GM18909 (cell line): Measurements from ENCODE around the gene PRIMA1.
"Not testable (repeated sequence)": the region's sequence is repeated elsewhere in the genome, so short reads cannot be mapped to it uniquely, and the experiment has no call there.

Experiments used
- ATAC-seq: cut with Tn5 transposase; IDR thresholded peaks from one replicate; pipeline ENCODE4 v1.9.1; 2021; ENCODE audit warnings: mild to moderate bottlenecking; ENCODE audit not compliant: unreplicated experiment, poor library complexity

Gene PRIMA1, protein sequence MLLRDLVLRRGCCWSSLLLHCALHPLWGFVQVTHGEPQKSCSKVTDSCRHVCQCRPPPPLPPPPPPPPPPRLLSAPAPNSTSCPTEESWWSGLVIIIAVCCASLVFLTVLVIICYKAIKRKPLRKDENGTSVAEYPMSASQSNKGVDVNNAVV

DNA sequence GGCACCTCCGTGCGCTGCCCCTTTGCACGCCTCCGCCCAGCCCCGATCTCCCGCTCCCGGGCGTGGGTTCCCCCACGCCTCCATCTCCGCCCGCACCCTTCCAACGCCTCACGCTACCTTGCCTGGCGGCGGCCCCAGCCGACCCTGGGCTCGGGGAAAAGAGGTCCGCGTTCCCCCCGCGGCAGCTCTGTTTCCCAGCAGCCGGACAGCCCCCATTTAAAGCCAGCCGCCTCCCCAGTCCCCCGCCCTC lies at the start of gene PRIMA1:
TSS of gene PRIMA1 (minus strand) at position 193 of the 250 bp plus-strand sequence. CDS start 767 bp downstream, outside the sequence.
- no peak for ATAC-seq

DNA sequence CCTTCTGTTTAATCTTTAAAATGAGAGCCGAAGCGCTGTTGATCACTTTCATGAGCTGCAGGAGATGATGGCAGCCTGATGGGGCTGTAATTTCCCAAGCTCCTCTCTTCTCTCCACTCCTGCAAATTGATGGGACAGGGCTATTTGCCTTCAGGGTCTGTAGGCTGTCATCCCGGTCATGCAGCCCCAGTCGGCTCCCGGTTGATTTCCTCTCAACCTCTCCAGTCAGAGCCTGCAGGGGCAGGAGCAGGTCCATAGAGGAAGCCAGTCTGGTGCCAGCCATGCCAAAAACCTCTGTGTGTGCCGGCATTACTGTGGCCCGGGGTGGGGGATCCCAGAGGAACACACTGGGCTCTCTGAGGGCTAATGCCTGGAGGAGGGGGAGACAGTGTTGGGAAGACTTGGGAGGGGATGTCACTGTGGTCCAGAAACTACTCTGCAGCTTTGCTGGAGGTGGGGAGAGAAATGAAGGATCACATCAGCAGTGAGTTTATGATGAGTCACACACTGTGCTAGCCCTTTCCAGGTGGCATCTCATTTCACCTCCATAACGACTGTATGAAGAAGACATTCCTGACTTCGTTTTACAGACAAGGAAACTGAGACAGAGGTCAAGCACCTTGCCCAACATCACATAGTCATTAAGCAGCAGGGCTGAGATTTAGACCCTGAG lies 46.5 kb upstream of the PRIMA1 start:
- no peak for ATAC-seq

DNA sequence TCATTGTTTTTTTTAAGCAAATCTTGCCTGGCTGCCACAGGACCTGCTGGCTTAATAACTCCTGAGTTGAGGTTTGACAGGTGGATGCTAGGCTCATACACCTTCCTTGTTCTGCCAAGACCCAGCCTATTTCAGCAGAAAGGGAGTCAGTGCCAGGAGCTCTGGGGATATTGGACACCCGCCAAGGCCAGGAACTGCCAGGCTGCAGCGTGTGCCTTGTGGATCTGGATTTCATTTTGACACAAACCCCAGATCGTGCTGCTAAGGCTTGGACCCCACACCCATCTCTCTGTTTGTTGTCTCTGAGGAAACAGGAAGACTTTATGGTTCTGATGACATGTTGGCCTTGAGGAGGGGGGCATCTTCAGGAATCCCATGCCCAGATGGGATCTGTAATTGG lies 44.4 kb upstream of the PRIMA1 start:
- no peak for ATAC-seq

DNA sequence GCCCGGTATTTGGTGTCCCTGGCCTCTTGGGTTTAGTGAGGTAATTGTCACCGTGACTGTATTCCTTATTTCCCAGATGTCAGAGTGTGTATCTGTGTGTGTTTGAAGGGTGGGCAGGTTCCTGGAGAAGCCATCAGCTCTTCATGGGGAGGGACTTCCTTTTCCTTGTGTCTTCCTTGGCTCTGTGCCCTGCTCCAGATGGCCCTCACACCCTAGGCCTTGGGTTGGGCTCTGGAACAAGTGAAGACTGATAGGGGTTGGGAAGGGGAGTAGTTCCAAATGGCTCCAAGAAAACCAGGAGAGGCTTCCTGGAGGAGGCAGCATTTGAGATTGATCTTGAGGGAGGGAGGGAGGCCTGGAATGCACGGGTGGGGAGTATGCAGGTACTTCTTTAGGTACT lies 43.8 kb upstream of the PRIMA1 start:
- ATAC-seq, result no peak

DNA sequence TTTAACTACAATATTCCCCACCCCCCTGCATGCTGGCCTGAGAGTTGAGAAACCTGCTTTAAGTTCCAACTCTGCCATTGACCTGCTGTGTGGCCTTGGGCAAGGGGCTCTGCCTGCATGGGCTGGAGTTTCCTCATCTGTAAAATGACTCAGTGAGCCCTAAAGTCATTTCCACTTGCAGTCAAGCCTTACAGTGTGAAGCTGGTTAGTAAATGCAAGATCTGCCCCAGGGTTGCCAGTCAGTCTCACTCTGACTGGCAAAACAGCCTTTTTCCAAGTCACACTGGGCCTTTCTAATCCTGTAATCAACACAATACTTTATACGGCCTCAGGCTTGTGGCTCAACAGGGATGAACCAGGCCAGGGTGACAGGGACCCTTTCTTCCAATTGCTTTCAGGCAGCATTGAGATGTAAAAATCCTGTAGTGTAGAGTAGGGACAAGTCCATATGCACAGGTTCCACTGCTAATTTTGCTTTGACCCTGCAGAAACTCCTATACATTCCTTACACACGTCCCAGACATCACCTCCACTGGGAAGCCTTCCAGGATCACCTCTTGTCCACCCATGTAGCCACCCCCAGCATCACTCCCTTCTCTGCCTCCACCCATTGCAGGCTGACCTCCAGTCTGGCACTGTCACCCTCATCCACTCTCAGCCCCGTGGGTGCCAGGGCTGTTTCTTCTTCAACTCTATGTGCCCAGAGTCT lies 42.6 kb upstream of the PRIMA1 start:
- ATAC-seq, result no peak

DNA sequence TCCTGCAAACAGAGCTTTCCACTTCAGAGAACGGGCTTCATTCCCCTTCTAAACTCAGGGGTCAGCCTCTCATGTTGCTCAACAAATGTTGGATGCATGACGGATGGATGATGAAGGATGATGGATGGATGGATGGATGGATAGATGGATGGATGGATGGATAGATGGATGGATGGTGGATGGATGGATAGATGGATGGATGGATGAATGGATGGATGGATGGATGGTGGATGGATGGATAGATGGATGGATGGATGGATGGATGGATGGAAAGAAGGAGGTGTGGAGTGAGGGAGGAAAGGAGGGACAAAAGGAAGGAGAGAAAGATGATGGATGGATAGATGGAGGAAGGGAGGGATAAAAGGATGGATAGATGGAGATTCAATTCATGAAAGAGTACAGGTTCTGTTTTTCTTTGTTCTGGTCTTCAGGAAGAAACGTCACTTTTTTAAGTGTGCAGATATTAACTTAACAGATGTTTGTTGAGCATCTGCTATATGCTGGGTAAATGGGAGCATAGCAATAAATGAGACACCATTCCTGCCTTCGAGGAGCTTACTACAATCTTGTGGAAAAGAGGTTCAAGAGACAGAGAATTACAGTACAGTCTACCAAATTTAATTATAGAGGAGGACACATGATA lies 41.7 kb upstream of the PRIMA1 start:
- ATAC-seq, result no peak

DNA sequence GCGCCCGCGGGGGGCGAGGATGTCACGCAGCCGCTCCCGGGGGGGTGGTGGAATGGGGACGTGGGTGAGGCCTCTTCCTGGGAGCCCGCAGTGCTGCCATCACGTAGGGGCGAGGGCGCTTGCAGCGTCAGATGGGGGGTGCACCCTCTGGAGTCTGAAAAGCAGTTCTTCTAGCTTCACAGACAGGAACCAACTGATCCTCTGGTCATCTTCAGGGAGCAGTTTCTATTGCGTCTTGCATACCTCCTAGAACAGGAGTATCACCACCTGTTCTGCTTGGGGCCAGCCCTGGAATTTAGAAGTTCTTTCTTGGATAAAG lies 36.9 kb upstream of the PRIMA1 start:
- no peak for ATAC-seq

DNA sequence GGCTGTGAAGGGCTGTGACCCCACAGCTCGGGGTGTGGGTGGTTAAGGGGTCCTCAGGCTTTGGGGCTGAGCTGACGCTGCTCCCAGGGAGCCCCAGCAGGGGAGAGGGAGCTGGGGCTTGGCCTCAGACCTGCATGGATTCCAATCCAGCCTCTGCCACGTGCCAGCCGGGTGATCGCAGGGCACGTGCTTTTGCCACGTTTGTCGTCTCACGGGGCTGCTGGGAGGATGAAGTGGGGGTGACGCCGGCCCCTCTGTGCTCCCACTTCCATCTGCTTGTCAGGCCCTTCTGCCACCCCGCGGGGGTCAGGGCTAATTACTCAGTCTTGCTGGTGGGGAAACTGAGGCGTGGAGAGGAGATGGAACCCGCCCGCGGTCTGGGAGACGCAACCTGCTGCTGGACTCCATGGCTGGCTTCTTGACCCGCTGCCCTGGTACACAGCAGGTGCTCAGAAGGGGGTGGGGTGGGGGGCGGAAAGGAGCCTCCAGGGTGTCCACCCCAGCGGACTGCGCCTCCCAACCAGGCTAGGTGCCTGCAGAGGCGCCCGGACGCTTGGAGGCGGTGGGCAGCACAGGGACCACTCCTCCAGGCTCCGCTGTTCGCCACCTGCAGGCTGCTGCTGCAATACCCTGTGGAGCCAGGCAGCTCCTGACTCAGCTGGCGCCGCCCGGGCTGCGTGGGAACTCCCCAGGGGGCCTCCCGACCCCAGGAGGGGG lies 36.4 kb upstream of the PRIMA1 start:
- no peak for ATAC-seq

DNA sequence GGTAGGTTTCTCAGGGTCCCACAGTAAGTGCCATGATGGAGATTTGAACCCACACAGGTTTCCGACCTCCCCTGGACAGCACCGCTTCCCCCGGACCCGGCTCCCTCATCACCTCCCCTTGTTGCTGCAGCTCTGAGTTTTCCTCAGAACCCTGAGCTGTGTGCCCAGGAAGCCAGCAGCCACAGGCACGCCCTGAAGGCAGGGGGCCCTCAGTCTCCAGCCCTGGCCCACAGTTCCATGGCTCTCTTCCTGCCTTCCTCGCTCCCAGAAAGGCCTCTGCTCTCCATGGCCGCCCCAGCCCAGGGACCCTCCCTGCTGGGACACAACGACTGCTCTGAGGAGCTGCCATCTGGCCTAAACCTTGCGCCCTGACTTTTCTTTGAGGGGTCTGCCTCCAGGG lies 35.8 kb upstream of the PRIMA1 start:
- no peak for ATAC-seq

DNA sequence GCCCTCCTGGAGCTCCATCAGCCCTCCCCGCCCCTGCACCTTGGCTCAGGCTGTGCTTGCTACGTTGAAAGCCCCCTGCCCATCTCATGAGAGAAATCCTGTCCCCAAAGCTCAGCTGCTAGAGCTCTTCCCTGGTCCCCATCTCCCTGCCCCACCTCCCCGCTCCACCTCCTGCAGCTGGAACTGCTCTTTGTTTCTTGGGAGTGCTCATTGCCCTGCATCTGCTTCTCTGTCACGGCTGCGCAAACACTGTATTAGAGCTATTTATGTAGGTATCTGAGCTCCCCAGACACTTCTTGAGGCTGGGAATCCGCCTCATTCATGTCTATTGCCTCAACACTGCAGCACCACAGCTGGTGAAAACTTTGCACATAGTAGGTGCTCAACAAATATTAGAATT lies 32.8 kb upstream of the PRIMA1 start:
- no peak for ATAC-seq

DNA sequence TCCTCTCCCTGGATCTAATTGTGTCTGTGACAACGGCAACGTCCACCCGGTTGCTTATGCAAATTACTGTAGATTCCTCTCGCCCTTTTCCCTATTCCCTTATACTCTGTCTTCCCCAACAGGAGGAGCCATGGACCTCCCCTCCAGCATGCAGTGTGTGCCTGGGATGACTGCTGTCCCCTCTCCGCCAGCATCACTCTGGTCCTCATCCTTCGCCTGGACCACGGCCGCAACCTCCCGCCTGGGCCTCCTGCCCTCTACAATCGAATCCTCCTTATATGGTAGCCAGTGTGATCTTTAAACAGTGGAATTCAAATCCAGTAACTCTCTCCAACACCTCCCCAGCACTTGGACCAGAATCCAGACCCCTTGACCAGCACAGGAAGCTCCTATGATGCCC lies 30.6 kb upstream of the PRIMA1 start:
- ATAC-seq, result no peak

DNA sequence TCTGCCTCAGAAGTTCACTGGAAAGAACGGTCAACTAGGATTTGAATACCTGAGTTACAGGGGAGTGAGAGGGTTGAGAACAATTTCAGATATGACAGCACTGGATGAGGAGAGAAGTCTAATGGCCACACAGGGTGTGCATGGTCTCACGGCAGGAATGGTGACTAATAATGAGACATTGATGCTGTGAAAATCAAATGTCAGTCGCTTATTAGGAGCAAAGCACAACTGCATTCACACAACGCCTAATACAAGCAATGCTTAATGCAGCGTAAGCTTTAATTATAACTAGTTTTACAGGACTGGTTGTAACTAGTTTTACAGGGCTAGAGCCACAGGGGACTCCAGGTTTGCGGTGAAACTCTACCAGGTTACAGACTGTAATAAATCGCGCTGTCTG lies 23.4 kb upstream of the PRIMA1 start:
- ATAC-seq, result no peak

DNA sequence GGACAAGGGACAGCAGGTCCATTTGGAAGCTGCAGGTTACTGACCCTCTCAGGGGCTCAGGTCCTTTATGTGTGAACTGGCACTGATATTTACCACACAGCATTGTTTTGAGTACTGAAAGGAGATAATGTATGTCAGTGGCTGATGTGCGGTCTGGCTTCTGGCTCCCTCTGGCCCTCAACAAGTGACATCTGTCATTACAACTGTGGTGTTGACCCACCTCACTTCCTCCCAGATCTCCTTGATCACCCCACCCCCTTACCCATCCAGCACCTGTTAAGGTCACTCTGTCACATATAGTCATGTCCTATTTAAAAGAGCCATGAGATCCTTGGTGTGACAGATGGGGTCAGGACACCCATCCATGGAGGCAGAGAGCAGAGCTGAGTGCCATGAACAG lies 22.7 kb upstream of the PRIMA1 start:
- no peak for ATAC-seq

DNA sequence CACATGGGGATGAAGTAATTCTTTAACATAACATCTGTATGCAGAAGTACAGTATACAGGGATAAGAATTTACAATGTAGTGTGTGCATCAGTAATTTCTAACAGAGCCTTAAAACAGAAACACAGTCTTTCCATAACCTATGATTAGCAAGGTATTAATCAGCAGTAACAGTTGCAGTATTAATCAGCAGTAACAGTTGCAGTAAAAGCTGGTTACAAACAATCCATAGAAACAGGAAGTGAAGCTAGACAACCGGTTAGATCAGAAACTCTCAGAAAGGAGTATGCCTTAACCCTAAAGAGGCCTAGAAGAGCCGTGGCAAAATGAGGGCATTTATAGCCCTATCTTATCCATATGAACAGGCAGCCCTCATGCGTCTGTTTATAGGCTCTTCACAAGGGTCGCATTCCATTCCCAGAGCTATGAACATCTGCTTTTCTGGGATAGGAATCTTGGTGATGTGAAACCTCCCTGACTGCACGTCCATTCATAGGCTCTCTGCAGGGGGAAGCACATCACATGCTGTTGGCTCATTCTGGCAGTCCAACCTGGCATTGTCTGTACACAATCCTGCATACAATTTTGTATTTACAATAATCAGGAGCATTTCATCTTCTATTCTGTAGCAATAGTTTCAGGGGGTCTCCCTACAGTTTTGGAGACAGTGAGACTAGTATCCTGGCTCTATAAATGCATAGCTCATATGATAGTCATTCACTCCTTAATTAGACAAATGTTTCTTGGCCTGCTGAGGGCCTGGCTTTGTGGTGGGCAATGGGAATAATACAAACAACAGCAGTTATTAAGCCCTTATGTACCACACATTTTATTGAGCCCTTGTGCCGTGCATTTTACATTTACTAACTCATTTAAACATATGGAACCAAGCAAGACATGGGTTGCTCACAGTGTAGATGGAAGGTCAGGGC lies 21.5 kb upstream of the PRIMA1 start:
- not testable (repeated sequence) for ATAC-seq

DNA sequence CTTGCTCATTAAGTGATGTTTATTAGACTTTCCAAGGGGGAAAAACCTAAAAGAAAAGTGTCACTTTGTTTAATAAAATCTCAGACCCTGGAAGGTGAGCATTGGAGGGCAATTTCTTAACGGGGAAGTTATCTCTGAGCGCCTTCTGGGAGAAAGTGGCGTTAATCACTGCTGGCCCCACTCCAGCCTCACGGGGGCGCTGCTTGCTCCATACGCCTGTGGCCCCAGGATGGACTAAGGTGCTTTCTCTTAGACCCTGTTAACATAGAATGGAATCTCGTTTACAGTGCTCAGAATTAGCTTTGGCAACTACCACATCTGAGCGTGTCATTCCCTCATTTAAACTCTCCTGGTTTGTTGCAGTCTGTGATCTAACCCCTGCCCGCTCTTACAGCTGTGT lies 16.4 kb upstream of the PRIMA1 start:
- ATAC-seq, result no peak

DNA sequence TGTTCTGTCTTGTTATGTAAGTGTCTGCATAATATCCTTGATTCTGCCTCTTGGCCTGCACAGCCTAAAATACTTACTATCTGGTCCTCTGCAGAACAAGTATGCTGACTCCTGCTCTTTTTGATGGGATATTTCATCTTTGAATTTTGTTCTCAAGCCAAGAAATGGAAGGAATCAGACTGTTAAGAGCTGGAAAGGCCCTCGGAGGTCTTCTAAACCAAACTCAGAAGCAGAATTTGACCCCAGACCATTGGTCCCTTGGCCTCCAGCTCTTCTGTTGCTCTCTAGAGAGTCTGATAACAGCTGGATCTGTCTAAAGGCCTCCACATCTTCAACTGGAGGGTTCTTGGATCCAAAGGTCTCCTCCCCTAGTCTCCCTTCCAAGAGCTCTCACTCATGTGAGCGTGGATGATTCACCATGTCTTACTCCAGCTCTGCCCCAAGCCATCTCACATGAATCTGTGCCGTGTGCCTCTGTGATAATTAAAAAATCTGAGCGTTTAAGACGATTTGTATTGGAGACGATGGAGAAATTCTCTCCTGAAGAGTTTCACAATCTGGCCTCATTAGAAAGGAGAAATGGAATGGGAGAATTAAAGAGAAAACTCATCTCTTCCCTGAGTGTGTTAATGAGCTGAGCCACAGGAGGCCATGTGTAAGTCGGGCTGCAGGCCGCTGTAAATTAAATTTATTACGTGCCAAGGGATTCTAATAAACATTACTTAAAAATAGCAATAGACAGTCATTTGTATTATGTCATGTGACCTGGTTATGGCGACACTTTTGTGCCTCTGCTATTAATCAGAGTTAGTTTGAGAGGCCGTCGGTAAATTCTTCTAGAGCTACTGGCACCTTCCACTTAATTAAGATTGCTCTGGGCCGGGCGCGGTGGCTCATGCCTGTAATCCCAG lies 15.4 kb upstream of the PRIMA1 start:
- ATAC-seq, result no peak

DNA sequence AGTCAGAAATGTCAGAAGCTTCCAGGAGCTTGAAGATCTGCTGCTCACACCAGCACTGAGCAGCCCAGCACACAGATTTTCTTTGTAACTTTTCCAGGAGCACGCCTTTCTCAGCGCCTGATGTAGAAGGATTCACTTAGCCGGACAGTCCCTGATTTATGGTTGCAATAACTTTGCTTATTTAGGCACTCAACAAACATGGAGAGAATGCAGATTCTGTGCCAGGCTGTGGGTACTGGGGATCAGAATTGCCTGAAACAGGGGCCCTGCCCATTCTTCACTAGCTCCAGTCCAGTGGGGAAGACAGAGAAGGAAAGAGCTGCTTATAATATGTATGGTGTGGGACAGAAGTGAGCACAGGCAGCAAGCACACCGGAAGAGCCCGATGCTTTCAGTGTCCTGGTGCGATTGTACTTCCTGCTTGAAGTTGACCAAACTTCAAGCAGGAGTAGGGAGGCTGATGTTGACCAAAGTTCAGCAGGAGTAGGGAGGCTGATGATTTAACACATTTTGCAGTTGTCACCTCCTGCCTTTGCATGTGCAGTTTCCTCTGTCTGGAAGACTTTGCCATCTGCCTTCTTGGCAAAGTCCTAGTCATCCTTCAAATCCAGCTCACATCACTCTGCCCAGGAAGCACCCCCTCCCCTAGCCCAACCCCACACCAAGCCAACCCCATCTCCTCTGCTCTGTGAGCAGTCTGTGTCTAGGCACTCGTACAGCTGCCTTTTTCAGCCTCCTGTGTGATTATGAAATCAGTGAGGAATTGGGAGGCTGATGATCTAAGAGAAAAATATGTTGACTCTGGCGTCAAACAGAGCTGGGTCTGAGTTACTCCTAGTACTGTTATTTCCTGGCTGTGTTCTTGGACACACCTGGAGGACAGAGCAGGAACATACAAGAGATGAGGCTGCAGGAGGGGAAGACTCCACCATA lies 12.0 kb upstream of the PRIMA1 start:
- no peak for ATAC-seq

DNA sequence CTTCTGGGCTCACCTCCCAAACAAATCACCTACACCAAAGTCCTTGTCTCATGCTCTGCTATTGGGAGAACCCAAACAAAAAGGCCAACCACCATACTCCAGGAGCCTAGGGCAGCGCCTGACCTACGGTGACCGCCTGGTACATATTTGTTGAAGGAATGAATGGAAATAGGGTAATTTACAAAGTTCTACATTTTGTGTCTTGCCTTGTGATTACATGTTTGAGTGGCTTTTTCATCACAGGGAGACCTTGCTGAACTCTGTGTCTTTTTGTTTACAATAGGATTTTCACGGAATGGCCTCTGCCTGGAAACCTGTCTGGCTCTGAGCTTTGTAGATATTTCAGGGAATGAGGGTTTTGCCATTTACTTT lies 11.3 kb upstream of the PRIMA1 start:
- ATAC-seq, result no peak
